Muscle layer of colon (tissue), 2 donors: ENCODE results near the gene ZNF30.

Source experiments
- H3K27ac ChIP-seq: one replicate; pipeline ENCODE4 v1.7.0; 2013; ENCODE audit warnings: low read depth, mild to moderate bottlenecking, low read length, moderate library complexity
- H3K27me3 ChIP-seq, 2 donors: one replicate each; pipeline ENCODE4 v1.7.0; 2013; ENCODE audit warnings: low read length in 2 of 2, mild to moderate bottlenecking in 2 of 2; ENCODE audit not compliant: insufficient read depth in 2 of 2, control insufficient read depth in 1 of 2
- H3K36me3 ChIP-seq: one replicate; pipeline ENCODE4 v1.7.0; 2013; ENCODE audit warnings: mild to moderate bottlenecking, low read length; ENCODE audit not compliant: insufficient read depth
- H3K4me1 ChIP-seq: one replicate; pipeline ENCODE4 v1.7.0; 2013; ENCODE audit warnings: mild to moderate bottlenecking, low read length; ENCODE audit not compliant: insufficient read depth
- H3K4me3 ChIP-seq, 2 donors: one replicate each; pipeline ENCODE4 v1.7.0; 2013; ENCODE audit warnings: low read length in 2 of 2, low read depth in 1 of 2, mild to moderate bottlenecking in 1 of 2, moderate library complexity in 1 of 2
- H3K9ac ChIP-seq: one replicate; pipeline ENCODE4 v1.7.0; 2013; ENCODE audit warnings: low read length
- H3K9me3 ChIP-seq: one replicate; pipeline ENCODE4 v1.7.0; 2013; ENCODE audit warnings: mild to moderate bottlenecking, low read length
- donor health status: abdominal sarcoma.
- donor health status: Adenocarcinoma of cecum.

ZNF30 gene

GRCh38 chr19:34925278-34925855 is 1.3 kb upstream of the ZNF30 start:
- Histone ChIP-seq H3K36me3 (no peaks in the 10 kb centered on the region), H3K27me3 (no peaks in the 10 kb centered on the region), H3K4me1 (peaks cover 4% of the 10 kb centered on the region), H3K9ac (no peak overlapping the region), H3K9me3 (no peaks in the 10 kb centered on the region), H3K27ac (no peak overlapping the region), H3K4me3 (no peak overlapping the region)

- Histone ChIP-seq H3K9me3 (no peaks in the 10 kb centered on the region), H3K27me3 (no peaks in the 10 kb centered on the region), H3K36me3 (no peaks in the 10 kb centered on the region), H3K4me1 (peaks cover 4% of the 10 kb centered on the region), H3K4me3 (peak overlapping the region; percentile 52 to 71), H3K27ac (peak overlapping the region; percentile 80), H3K9ac (no peak overlapping the region)
Observed at GRCh38 chr19:34926361-34926684, 380 bp upstream of the ZNF30 start.

GRCh38 chr19:34932494-34932893 is 5.8 kb downstream of the ZNF30 start:
- Histone ChIP-seq H3K4me1 (peaks cover 3% of the 10 kb centered on the region), H3K9me3 (no peaks in the 10 kb centered on the region), H3K4me3 (no peak overlapping the region), H3K27ac (no peak overlapping the region), H3K36me3 (peaks cover 12% of the 10 kb centered on the region), H3K27me3 (no peaks in the 10 kb centered on the region), H3K9ac (no peak overlapping the region)

- no peak overlapping the region for H3K27ac ChIP-seq
- H3K36me3 ChIP-seq: peaks cover 12% of the 10 kb centered on the region
- H3K9ac ChIP-seq: no peak overlapping the region
- no peaks in the 10 kb centered on the region for H3K4me1 ChIP-seq
- H3K4me3 ChIP-seq: no peak overlapping the region
- H3K9me3 ChIP-seq: no peaks in the 10 kb centered on the region
- H3K27me3 ChIP-seq: no peaks in the 10 kb centered on the region
Observed at GRCh38 chr19:34936184-34936583, 9.5 kb downstream of the ZNF30 start.

- H3K27ac ChIP-seq: no peak overlapping the region
- peaks cover 5% of the 10 kb centered on the region for H3K9me3 ChIP-seq
- H3K4me3 ChIP-seq: no peak overlapping the region
- peaks cover 15% of the 10 kb centered on the region for H3K36me3 ChIP-seq
- no peaks in the 10 kb centered on the region for H3K27me3 ChIP-seq
- H3K4me1 ChIP-seq: no peaks in the 10 kb centered on the region
- H3K9ac ChIP-seq: no peak overlapping the region
Observed at GRCh38 chr19:34938886-34939285, 12.2 kb downstream of the ZNF30 start.

GRCh38 chr19:34943861-34944573 is 17.3 kb downstream of the ZNF30 start:
- Histone ChIP-seq H3K4me3 (no peak overlapping the region), H3K9ac (no peak overlapping the region), H3K27me3 (no peaks in the 10 kb centered on the region), H3K4me1 (no peaks in the 10 kb centered on the region), H3K9me3 (peaks cover 7% of the 10 kb centered on the region), H3K27ac (no peak overlapping the region), H3K36me3 (peaks cover 15% of the 10 kb centered on the region)

GRCh38 chr19:34953092-34953491 is 26.4 kb downstream of the ZNF30 start:
- Histone ChIP-seq H3K4me1 (no peaks in the 10 kb centered on the region), H3K4me3 (no peak overlapping the region), H3K9me3 (peaks cover 29% of the 10 kb centered on the region), H3K27me3 (no peaks in the 10 kb centered on the region), H3K36me3 (peaks cover 18% of the 10 kb centered on the region), H3K9ac (no peak overlapping the region), H3K27ac (no peak overlapping the region)

- Histone ChIP-seq H3K27ac (no peak overlapping the region), H3K9ac (no peak overlapping the region), H3K4me3 (peak overlapping the region in 1 of 2 donors; percentile 28), H3K36me3 (peaks cover 47% of the 10 kb centered on the region), H3K4me1 (peaks cover 14% of the 10 kb centered on the region), H3K9me3 (peaks cover 41% of the 10 kb centered on the region), H3K27me3 (no peaks in the 10 kb centered on the region)
Observed at GRCh38 chr19:34957830-34958751, 31.4 kb downstream of the ZNF30 start.

GRCh38 chr19:34959021-34959420 is 32.3 kb downstream of the ZNF30 start:
- peaks cover 17% of the 10 kb centered on the region for H3K4me1 ChIP-seq
- H3K9me3 ChIP-seq: peaks cover 40% of the 10 kb centered on the region
- H3K4me3 ChIP-seq: peak overlapping the region in 1 of 2 donors; percentile 28
- peaks cover 47% of the 10 kb centered on the region for H3K36me3 ChIP-seq
- H3K27ac ChIP-seq: no peak overlapping the region
- H3K9ac ChIP-seq: no peak overlapping the region
- no peaks in the 10 kb centered on the region for H3K27me3 ChIP-seq

- Histone ChIP-seq H3K9me3 (peaks cover 40% of the 10 kb centered on the region), H3K4me1 (peaks cover 17% of the 10 kb centered on the region), H3K9ac (no peak overlapping the region), H3K36me3 (peaks cover 47% of the 10 kb centered on the region), H3K27ac (no peak overlapping the region), H3K4me3 (peak overlapping the region in 1 of 2 donors; percentile 30), H3K27me3 (no peaks in the 10 kb centered on the region)
Observed at GRCh38 chr19:34960103-34960805, 33.6 kb downstream of the ZNF30 start.
